T-helper 22 cell (primary cell): ENCODE measurements around the gene DMXL1.

Source experiments
- DNase-seq: peaks from one replicate; pipeline ENCODE4 v3.0.0-alpha.2; 2020; ENCODE audit warnings: low read depth

Gene DMXL1

GRCh38 chr5:119269061-119269944 is 198.4 kb downstream of the DMXL1 start:
- DNase-seq, result no peak

GRCh38 chr5:119270121-119270565 is 199.3 kb downstream of the DMXL1 start:
- DNase-seq, result no peak

GRCh38 chr5:119270960-119271757 is 200.3 kb downstream of the DMXL1 start:
- no peak for DNase-seq

- DNase-seq, result no peak
Measured at GRCh38 chr5:119271758-119272730, 201.2 kb downstream of the DMXL1 start.

GRCh38 chr5:119273391-119273839 is 202.5 kb downstream of the DMXL1 start:
- no peak for DNase-seq

GRCh38 chr5:119274030-119274766 is 203.3 kb downstream of the DMXL1 start:
- no peak for DNase-seq

- DNase-seq, result peak; percentile 27
Measured at GRCh38 chr5:119274767-119275130, 203.9 kb downstream of the DMXL1 start.

- DNase-seq, result no peak
Measured at GRCh38 chr5:119275146-119275545, 204.3 kb downstream of the DMXL1 start.

- DNase-seq, result no peak
Measured at GRCh38 chr5:119275601-119276173, 204.8 kb downstream of the DMXL1 start.

GRCh38 chr5:119276978-119277377 is 206.1 kb downstream of the DMXL1 start:
- no peak for DNase-seq

- no peak for DNase-seq
Measured at GRCh38 chr5:119279093-119279492, 208.2 kb downstream of the DMXL1 start.

GRCh38 chr5:119280380-119280779 is 209.5 kb downstream of the DMXL1 start:
- DNase-seq, result no peak

GRCh38 chr5:119282628-119283027 is 211.7 kb downstream of the DMXL1 start:
- no peak for DNase-seq

GRCh38 chr5:119284031-119284430 is 213.1 kb downstream of the DMXL1 start:
- DNase-seq, result no peak

GRCh38 chr5:119285070-119285916 is 214.4 kb downstream of the DMXL1 start:
- DNase-seq, result no peak

GRCh38 chr5:119286511-119287488 is 215.9 kb downstream of the DMXL1 start:
- DNase-seq, result no peak

- DNase-seq, result peak; percentile 58
Measured at GRCh38 chr5:119287547-119288111, 216.7 kb downstream of the DMXL1 start.

GRCh38 chr5:119288379-119289033 is 217.6 kb downstream of the DMXL1 start:
- no peak for DNase-seq
